Measurements from ENCODE around the gene INTS1.

DNA sequence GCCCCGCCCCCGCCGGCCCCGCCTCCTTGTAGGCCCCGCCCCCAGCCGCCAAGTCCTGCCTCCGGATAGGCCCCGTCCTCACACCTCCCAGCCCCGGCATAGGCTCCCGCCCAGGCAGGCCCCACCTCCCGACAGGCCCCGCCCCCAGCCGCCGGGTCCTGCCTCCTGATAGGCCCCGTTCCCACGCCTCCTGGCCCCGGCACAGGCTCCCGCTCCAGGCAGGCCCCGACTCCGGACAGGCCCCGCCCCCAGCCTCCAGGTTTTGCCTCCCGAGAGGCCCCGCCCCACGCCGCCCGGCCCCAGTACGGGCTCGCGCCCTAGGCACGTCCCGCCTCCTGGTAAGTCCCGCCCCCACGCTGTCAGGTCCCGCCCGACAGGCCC, 44.7 kb downstream of the INTS1 start:
- TF ChIP-seq EZH2 (IDR thresholded peaks at IDR 0.05; ENCODE audit: insufficient read depth, low read length) = no peak
- no peak for TF ChIP-seq CTCF (IDR thresholded peaks at IDR 0.05; ENCODE audit: insufficient read depth, low read depth, low read length)
